Measurements from ENCODE around the gene SLITRK3.
A peak's percentile ranks its signal among the peaks of the same experiment; 100 is the strongest.

The SLITRK3 gene

GRCh38 chr3:165211721-165212120 is 15.5 kb upstream of the SLITRK3 start:
- no peaks in the 10 kb centered on the region for H3K36me3 ChIP-seq (ENCODE audit: insufficient read depth, low read length)
- no peaks in the 10 kb centered on the region for H3F3A ChIP-seq (ENCODE audit: insufficient read depth, low read length)
- no peak overlapping the region for H3K4me3 ChIP-seq (ENCODE audit: low read depth, low read length, poor library complexity, severe bottlenecking)
- H3K9me2 ChIP-seq (ENCODE audit: low read depth, low read length), result no peaks in the 10 kb centered on the region
- H3K4me2 ChIP-seq (ENCODE audit: low read length), result no peak overlapping the region
- H3K9me3 ChIP-seq (ENCODE audit: low read length), result no peaks in the 10 kb centered on the region
- no peaks in the 10 kb centered on the region for H4K20me1 ChIP-seq (ENCODE audit: insufficient read depth, low read length)
- no peak for TF ChIP-seq CTCF (IDR thresholded peaks at IDR 0.05; ENCODE audit: low read length)
- TF ChIP-seq EZH2 (IDR thresholded peaks at IDR 0.05; ENCODE audit: borderline replicate concordance, low read length), result no peak
- H3K79me2 ChIP-seq (ENCODE audit: insufficient read depth, low read length), result no peaks in the 10 kb centered on the region
- H3K9ac ChIP-seq (ENCODE audit: low read length), result no peak overlapping the region
- H2AFZ ChIP-seq (ENCODE audit: low read length), result no peak overlapping the region
- peaks cover 4% of the 10 kb centered on the region for H3K4me1 ChIP-seq (ENCODE audit: insufficient read depth, low read length, severe bottlenecking)
- no peak overlapping the region for H3K27ac ChIP-seq (ENCODE audit: low read depth, low read length, poor library complexity, severe bottlenecking)
- H3K27me3 ChIP-seq (ENCODE audit: insufficient read depth, low read length), result no peaks in the 10 kb centered on the region

DNA sequence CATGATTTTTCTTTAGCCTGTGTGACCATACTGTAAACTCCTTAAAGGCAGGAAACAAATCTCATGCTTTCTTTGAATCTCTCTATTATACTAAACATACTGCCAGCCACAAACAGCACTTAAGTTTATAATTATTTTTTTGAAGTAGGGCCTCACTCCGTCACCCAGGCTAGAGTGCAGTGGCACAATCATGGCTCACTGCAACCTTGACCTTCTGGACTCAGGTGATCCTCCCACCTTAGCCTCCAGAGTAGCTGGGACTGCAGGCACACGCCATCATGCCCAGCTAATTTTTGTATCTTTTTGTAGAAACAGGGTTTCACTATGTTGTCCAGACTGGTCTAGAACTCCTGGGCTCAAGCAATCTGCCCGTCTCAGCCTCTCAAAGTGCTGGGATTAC is 14.5 kb upstream of the SLITRK3 start:
- Histone ChIP-seq H3F3A (ENCODE audit: insufficient read depth, low read length) (no peaks in the 10 kb centered on the region), H3K9me3 (ENCODE audit: low read length) (no peaks in the 10 kb centered on the region), H3K36me3 (ENCODE audit: insufficient read depth, low read length) (no peaks in the 10 kb centered on the region), H3K4me1 (ENCODE audit: insufficient read depth, low read length, severe bottlenecking) (peaks cover 4% of the 10 kb centered on the region), H3K79me2 (ENCODE audit: insufficient read depth, low read length) (no peaks in the 10 kb centered on the region), H3K4me2 (ENCODE audit: low read length) (no peak overlapping the region), H3K9me2 (ENCODE audit: low read depth, low read length) (no peaks in the 10 kb centered on the region), H4K20me1 (ENCODE audit: insufficient read depth, low read length) (no peaks in the 10 kb centered on the region), H3K9ac (ENCODE audit: low read length) (no peak overlapping the region), H3K27me3 (ENCODE audit: insufficient read depth, low read length) (no peaks in the 10 kb centered on the region), H3K4me3 (ENCODE audit: low read depth, low read length, poor library complexity, severe bottlenecking) (no peak overlapping the region), H2AFZ (ENCODE audit: low read length) (no peak overlapping the region), H3K27ac (ENCODE audit: low read depth, low read length, poor library complexity, severe bottlenecking) (no peak overlapping the region)
- TF ChIP-seq CTCF (IDR thresholded peaks at IDR 0.05; ENCODE audit: low read length) (no peak), EZH2 (IDR thresholded peaks at IDR 0.05; ENCODE audit: borderline replicate concordance, low read length) (no peak)

- H3F3A ChIP-seq (ENCODE audit: insufficient read depth, low read length), result no peaks in the 10 kb centered on the region
- H3K27ac ChIP-seq (ENCODE audit: low read depth, low read length, poor library complexity, severe bottlenecking), result no peak overlapping the region
- no peaks in the 10 kb centered on the region for H3K9me2 ChIP-seq (ENCODE audit: low read depth, low read length)
- peak; percentile 47; the same call in 1 of the 2 replicates for TF ChIP-seq CTCF (IDR thresholded peaks at IDR 0.05; ENCODE audit: low read length)
- no peak for TF ChIP-seq EZH2 (IDR thresholded peaks at IDR 0.05; ENCODE audit: borderline replicate concordance, low read length)
- H3K9ac ChIP-seq (ENCODE audit: low read length), result no peak overlapping the region
- H3K9me3 ChIP-seq (ENCODE audit: low read length), result no peaks in the 10 kb centered on the region
- H3K4me3 ChIP-seq (ENCODE audit: low read depth, low read length, poor library complexity, severe bottlenecking), result no peak overlapping the region
- no peaks in the 10 kb centered on the region for H3K79me2 ChIP-seq (ENCODE audit: insufficient read depth, low read length)
- H2AFZ ChIP-seq (ENCODE audit: low read length), result no peak overlapping the region
- no peak overlapping the region for H3K4me2 ChIP-seq (ENCODE audit: low read length)
- H3K36me3 ChIP-seq (ENCODE audit: insufficient read depth, low read length), result no peaks in the 10 kb centered on the region
- no peaks in the 10 kb centered on the region for H4K20me1 ChIP-seq (ENCODE audit: insufficient read depth, low read length)
- H3K27me3 ChIP-seq (ENCODE audit: insufficient read depth, low read length), result no peaks in the 10 kb centered on the region
- peaks cover 4% of the 10 kb centered on the region for H3K4me1 ChIP-seq (ENCODE audit: insufficient read depth, low read length, severe bottlenecking)
Measured at GRCh38 chr3:165210132-165210531, 13.9 kb upstream of the SLITRK3 start.

All from OCI-LY1 (cell line).